Activated CD8-positive, alpha-beta T cell treated with anti-CD3 and anti-CD28 coated beads for 36 hours (primary cell): Measurements from ENCODE around the gene SLC37A3. TPM values are rescaled to one million over a fixed set of nuclear protein-coding genes. Genes with fewer than 3 reads are reported as not detected.

ENCODE experiments used
- ATAC-seq: fragments of 200-7000 bp; cut with Tn5 transposase; one replicate; pipeline ENCODE4 v1.10.0; 2021; ENCODE audit warnings: mild to moderate bottlenecking, moderate library complexity
- CTCF ChIA-PET: fragments of 350-600 bp; sonication (Branson Sonifier 250); formaldehyde crosslinking; loops from one replicate; lab custom pipeline; 2021; ENCODE audit warnings: antibody characterized with exemption; lab: Charles Lee
- POLR2A ChIA-PET: fragments of 350-600 bp; sonication (Branson Sonifier 250); formaldehyde crosslinking; loops from one replicate; lab custom pipeline; 2021; ENCODE audit warnings: antibody characterized with exemption; lab: Charles Lee
- DNase-seq: peaks from one replicate; pipeline ENCODE4 v3.0.0-alpha.2; 2020
- H3K27ac Mint-ChIP-seq: one replicate; pipeline ENCODE4 v1.8.0; 2021; ENCODE audit warnings: mild to moderate bottlenecking, mixed read lengths
- H3K27me3 Mint-ChIP-seq: one replicate; pipeline ENCODE4 v1.8.0; 2021; ENCODE audit warnings: mixed read lengths
- H3K36me3 Mint-ChIP-seq: one replicate; pipeline ENCODE4 v1.8.0; 2021; ENCODE audit warnings: low read depth, mixed read lengths
- H3K4me1 Mint-ChIP-seq: one replicate; pipeline ENCODE4 v1.8.0; 2021; ENCODE audit warnings: low read depth, mixed read lengths
- H3K4me3 Mint-ChIP-seq: one replicate; pipeline ENCODE4 v1.8.0; 2021; ENCODE audit warnings: mild to moderate bottlenecking, moderate library complexity, mixed read lengths
- H3K9me3 Mint-ChIP-seq: one replicate; pipeline ENCODE4 v1.8.0; 2021; ENCODE audit warnings: mixed read lengths
- intact Hi-C: fragments of 100-400 bp; cut with micrococcal nuclease; formaldehyde crosslinking; loops from one replicate; pipeline ENCODE4 v1.10.0; 2022
- total RNA-seq, 2 experiments: library from RNA; stranded (reverse); gene quantifications; one replicate each; pipeline ENCODE4 v1.2.3, GENCODE V29; 2021
- TF ChIP-seq, protein P1 (sequence below): fragments of 200-600 bp; IDR thresholded peaks from one replicate; pipeline ENCODE4 v1.8.0; 2022; ENCODE audit warnings: antibody characterized with exemption, mild to moderate bottlenecking

The SLC37A3 gene
- total RNA-seq, 2 experiments from 2014 or later: 30.7 to 33.6 TPM

DNA sequence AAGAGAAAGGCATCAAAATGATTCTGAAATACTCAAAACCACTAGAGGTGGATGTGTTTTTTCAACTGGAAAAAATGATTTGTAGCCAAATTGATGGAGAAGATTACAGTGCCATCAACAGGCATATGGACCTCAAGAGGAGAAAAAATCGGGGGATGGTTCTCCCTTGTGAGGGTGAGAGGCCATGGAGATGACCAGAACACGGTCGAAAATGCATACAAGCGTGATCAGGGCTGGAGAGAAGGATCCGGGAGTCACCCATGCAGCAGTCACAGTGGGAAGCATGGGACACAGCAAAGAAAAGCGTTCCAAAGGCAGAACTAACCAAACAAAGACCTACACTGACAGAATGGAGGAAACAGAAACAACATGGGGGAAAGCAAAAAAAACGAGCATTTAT lies 80.3 kb downstream of the SLC37A3 start:
- Mint-ChIP-seq H3K36me3 (peaks cover 3% of the 10 kb centered on the region), H3K4me3 (no peak overlapping the region), H3K9me3 (no peaks in the 10 kb centered on the region), H3K27me3 (no peaks in the 10 kb centered on the region), H3K4me1 (peaks cover 22% of the 10 kb centered on the region), H3K27ac (no peak overlapping the region)
- CTCF ChIA-PET: interaction anchor here (1.0 kb wide), 1 partner anchor 58 kb away, joined by 3 read pairs; no protein-coding TSS in a partner anchor
- DNase-seq (no peak), ATAC-seq (no peak)
- POLR2A ChIA-PET: no interaction called here
- intact Hi-C loops: loop anchor here (5.0 kb wide), 1 partner anchor 141 kb away; the partner anchor contains the start of gene KDM7A
- TF ChIP-seq, protein P1, sequence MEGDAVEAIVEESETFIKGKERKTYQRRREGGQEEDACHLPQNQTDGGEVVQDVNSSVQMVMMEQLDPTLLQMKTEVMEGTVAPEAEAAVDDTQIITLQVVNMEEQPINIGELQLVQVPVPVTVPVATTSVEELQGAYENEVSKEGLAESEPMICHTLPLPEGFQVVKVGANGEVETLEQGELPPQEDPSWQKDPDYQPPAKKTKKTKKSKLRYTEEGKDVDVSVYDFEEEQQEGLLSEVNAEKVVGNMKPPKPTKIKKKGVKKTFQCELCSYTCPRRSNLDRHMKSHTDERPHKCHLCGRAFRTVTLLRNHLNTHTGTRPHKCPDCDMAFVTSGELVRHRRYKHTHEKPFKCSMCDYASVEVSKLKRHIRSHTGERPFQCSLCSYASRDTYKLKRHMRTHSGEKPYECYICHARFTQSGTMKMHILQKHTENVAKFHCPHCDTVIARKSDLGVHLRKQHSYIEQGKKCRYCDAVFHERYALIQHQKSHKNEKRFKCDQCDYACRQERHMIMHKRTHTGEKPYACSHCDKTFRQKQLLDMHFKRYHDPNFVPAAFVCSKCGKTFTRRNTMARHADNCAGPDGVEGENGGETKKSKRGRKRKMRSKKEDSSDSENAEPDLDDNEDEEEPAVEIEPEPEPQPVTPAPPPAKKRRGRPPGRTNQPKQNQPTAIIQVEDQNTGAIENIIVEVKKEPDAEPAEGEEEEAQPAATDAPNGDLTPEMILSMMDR: no peak

DNA sequence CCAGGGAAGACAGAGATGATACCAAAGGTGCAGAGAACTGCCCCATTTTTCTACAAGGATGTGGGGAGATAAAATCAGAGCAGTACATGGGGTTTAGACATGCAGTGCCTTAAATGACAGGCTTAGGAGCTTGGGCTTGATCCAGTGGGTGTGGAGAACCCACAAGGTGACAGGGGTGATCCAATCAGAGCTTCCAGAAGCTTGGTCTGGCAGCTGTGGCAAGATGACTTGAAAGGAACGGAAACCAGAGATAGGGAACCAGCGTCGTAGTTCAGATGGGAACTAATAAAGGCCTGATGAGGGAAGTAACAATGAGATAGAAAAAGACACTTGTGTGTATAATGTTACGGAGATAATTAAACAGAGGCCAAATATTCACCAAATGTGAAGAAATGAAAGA lies 80.7 kb downstream of the SLC37A3 start:
- H3K36me3 Mint-ChIP-seq: peaks cover 4% of the 10 kb centered on the region
- no peaks in the 10 kb centered on the region for H3K9me3 Mint-ChIP-seq
- ChIA-PET POLR2A (no interaction called here), CTCF (interaction anchor here (0.9 to 1.0 kb wide), 2 partner anchors 8 to 58 kb away, joined by 3 read pairs; no protein-coding TSS in a partner anchor)
- intact Hi-C loops: loop anchor here (5.0 kb wide), 1 partner anchor 140 kb away; the partner anchor contains the start of gene KDM7A
- ATAC-seq (no peak), DNase-seq (no peak)
- H3K4me1 Mint-ChIP-seq: peaks cover 22% of the 10 kb centered on the region
- no peak overlapping the region for H3K4me3 Mint-ChIP-seq
- TF ChIP-seq, protein P1: no peak
- H3K27me3 Mint-ChIP-seq: no peaks in the 10 kb centered on the region
- no peak overlapping the region for H3K27ac Mint-ChIP-seq

DNA sequence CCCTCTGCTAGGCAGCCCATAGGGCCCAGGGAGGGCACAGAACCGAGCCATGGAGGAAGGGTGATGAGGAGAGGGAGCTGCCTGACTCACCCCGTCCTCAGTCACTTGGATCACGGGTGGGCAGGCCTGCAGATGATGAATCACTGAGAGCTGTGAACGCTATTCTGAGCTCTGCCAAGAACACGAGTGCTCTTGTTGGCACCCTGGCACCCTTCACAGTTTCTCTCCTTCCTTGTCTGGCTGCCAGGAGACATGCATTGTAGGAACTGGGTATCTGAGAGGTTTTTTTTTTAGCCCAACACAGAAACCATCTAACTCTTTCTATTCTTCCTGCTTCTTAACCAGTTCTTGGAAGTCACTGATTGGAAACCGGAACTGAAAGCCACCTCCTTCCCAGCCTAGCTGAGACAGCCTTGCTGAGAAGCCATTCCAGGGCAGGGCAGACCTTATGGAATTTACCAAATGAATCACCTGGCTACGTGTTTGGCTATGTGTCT lies 82.1 kb downstream of the SLC37A3 start:
- Mint-ChIP-seq H3K9me3 (peaks cover 5% of the 10 kb centered on the region), H3K4me1 (peaks cover 22% of the 10 kb centered on the region), H3K36me3 (peaks cover 4% of the 10 kb centered on the region), H3K27ac (no peak overlapping the region), H3K4me3 (no peak overlapping the region), H3K27me3 (no peaks in the 10 kb centered on the region)
- ATAC-seq: peak; percentile 85
- TF ChIP-seq, protein P1: no peak
- CTCF ChIA-PET: interaction anchor here (2.4 kb wide), 1 partner anchor 12 kb away, joined by 7 read pairs; no protein-coding TSS in a partner anchor
- DNase-seq: peak; percentile 36
- POLR2A ChIA-PET: no interaction called here
- intact Hi-C loops: loop anchor here (5.0 kb wide), 1 partner anchor 139 kb away; the partner anchor contains the start of gene KDM7A

DNA sequence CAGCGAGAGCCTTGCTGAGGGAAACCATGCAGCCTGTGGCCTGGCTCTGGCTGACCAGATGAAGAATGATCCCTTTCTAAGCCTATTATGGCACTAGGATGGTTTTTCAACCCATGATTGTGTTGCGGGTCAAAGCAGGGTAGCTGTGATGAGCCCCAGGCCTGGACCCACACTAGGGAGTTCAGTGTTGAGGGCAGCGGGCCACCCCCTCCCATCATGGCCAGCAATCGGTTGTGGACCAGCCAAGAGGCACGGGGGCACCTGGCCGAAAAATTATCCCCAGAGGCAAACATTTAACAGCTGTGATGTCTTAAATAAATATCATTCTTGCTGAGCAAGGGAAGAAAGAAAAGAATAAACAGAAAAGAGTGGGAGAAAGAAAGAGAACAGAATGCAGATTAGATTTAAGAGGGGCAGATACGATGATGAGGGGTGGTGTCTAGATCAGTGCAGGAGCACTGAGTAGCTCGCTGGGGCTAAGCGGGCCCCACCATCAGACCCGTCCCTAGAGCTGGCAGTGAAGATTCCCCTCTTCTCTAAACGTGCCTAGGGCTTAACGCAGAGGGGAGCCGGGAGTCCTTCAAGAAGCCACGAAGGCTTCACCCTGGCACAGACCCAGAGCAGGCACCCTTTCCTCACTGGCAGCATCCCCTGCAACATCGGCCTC lies 82.7 kb downstream of the SLC37A3 start:
- DNase-seq (no peak), ATAC-seq (no peak)
- TF ChIP-seq, protein P1: no peak
- Mint-ChIP-seq H3K27me3 (no peaks in the 10 kb centered on the region), H3K27ac (no peak overlapping the region), H3K9me3 (peaks cover 5% of the 10 kb centered on the region), H3K36me3 (peaks cover 4% of the 10 kb centered on the region), H3K4me1 (peaks cover 22% of the 10 kb centered on the region), H3K4me3 (no peak overlapping the region)
- ChIA-PET POLR2A (no interaction called here), CTCF (interaction anchor here (0.9 to 2.4 kb wide), 3 partner anchors 11 to 121 kb away, joined by 3 to 7 read pairs (median 3); no protein-coding TSS in a partner anchor)
- intact Hi-C loops: loop anchor here (5.0 kb wide), 1 partner anchor 138 kb away; the partner anchor contains the start of gene KDM7A
